GM12878 (cell line): ENCODE results near the gene PCLO. TPM values are rescaled to one million over a fixed set of nuclear protein-coding genes. Genes with fewer than 3 reads are reported as not detected.

Experiments
- ATAC-seq: fragments of 200-7000 bp; cut with Tn5 transposase; 3 replicates; pipeline ENCODE4 v1.9.1; 2020; ENCODE audit warnings: mild to moderate bottlenecking, moderate library complexity
- BruUV-seq: library from RNA; stranded (reverse); fragments of 400-500 nt; replicated peaks from 2 replicates; lab custom pipeline; 2021; lab: Mats Ljungman, UMichigan
- CTCF ChIA-PET: fragments of 300-600 bp; sonication (Branson Sonifier 250); formaldehyde crosslinking; extraction: SDS; loops from one replicate; lab custom pipeline; 2021; ENCODE audit warnings: inconsistent platforms; lab: Yijun Ruan, JAX
- POLR2A ChIA-PET: fragments of 350-600 bp; formaldehyde crosslinking; extraction: SDS; loops from one replicate; lab custom pipeline; 2021; ENCODE audit warnings: inconsistent platforms; lab: Charles Lee
- RAD21 ChIA-PET: fragments of 300-600 bp; sonication (Branson Sonifier 250); formaldehyde crosslinking; loops from one replicate; lab custom pipeline; 2023; ENCODE audit warnings: antibody characterized with exemption; ENCODE audit not compliant: unreplicated experiment; lab: Charles Lee
- SMC1A ChIA-PET: fragments of 300-600 bp; sonication (Branson Sonifier 250); formaldehyde crosslinking; loops from one replicate; lab custom pipeline; 2023; ENCODE audit not compliant: unreplicated experiment, uncharacterized antibody; lab: Charles Lee
- DNase-seq: peaks from one replicate; pipeline ENCODE4 v3.0.0-alpha.2; 2011; ENCODE audit warnings: low read depth, low spot score
- FAIRE-seq: peaks from 3 replicates; lab custom pipeline; 2011; peaks lifted over from hg19 to GRCh38; lab: Jason Lieb, UNC
- H2AFZ ChIP-seq: 2 replicates; pipeline ENCODE4 v1.6.0; 2011; ENCODE audit warnings: low read depth, low read length, control low read depth; ENCODE audit not compliant: control insufficient read depth
- H3K27ac ChIP-seq: 2 replicates; pipeline ENCODE4 v1.5.1; 2011; ENCODE audit warnings: control low read depth; ENCODE audit not compliant: control insufficient read depth, insufficient read depth
- H3K27me3 ChIP-seq, 2 experiments: replicated peaks in 1 of 2; 2 replicates each; pipeline versions ENCODE4 v1.6.0 to v1.6.1; 2011; ENCODE audit warnings: low read length in 1 of 2; ENCODE audit not compliant: control insufficient read depth in 2 of 2, insufficient read depth in 2 of 2
- H3K36me3 ChIP-seq, 2 experiments: 2 replicates each; pipeline ENCODE4 v1.5.1; 2011; ENCODE audit warnings: low read length in 1 of 2; ENCODE audit not compliant: control insufficient read depth in 2 of 2, insufficient read depth in 2 of 2
- H3K4me1 ChIP-seq: 2 replicates; pipeline ENCODE4 v1.6.1; 2011; ENCODE audit warnings: mild to moderate bottlenecking, low read length, moderate library complexity, mixed read lengths; ENCODE audit not compliant: control insufficient read depth, insufficient read depth
- H3K4me2 ChIP-seq: 2 replicates; pipeline ENCODE4 v1.6.0; 2011; ENCODE audit warnings: control low read depth; ENCODE audit not compliant: control insufficient read depth, insufficient read depth
- H3K4me3 ChIP-seq: fragments of 200-600 bp; sonication (generic); 2 replicates; pipeline ENCODE4 v1.5.1; 2016
- H3K79me2 ChIP-seq: 2 replicates; pipeline ENCODE4 v1.6.0; 2011; ENCODE audit warnings: low read length; ENCODE audit not compliant: control insufficient read depth, insufficient read depth
- H3K9ac ChIP-seq: 2 replicates; pipeline ENCODE4 v1.8.0; 2011; ENCODE audit warnings: low read length, control low read depth, mixed read lengths; ENCODE audit not compliant: control insufficient read depth, insufficient read depth
- H3K9me3 ChIP-seq: replicated peaks from 3 replicates; pipeline ENCODE4 v1.5.1; 2011; ENCODE audit warnings: mild to moderate bottlenecking, low read length; ENCODE audit not compliant: control insufficient read depth, insufficient read depth
- H4K20me1 ChIP-seq: 2 replicates; pipeline ENCODE4 v1.6.0; 2011; ENCODE audit not compliant: control insufficient read depth, insufficient read depth
- BCLAF1 ChIP-seq: fragments of 450-650 bp; IDR thresholded peaks from 2 replicates; pipeline ENCODE4 v1.6.1; 2017; ENCODE audit warnings: antibody characterized with exemption, mild to moderate bottlenecking, moderate library complexity
- CHD4 ChIP-seq: fragments of 200-600 bp; sonication (generic); IDR thresholded peaks from 2 replicates; pipeline ENCODE4 v1.6.1; 2016; ENCODE audit warnings: mild to moderate bottlenecking
- GABPA ChIP-seq: IDR thresholded peaks from 2 replicates; pipeline ENCODE4 v1.6.1; 2014; ENCODE audit warnings: antibody characterized with exemption, low read depth, mild to moderate bottlenecking, inconsistent platforms
- HCFC1 ChIP-seq: fragments of 150-350 bp; IDR thresholded peaks from 2 replicates; pipeline ENCODE4 v1.6.1; 2014; ENCODE audit warnings: low read length
- PRDM15 ChIP-seq: fragments of 450-650 bp; formaldehyde crosslinking; IDR thresholded peaks from 2 replicates; pipeline ENCODE4 v1.4.0; 2020; ENCODE audit warnings: mild to moderate bottlenecking, moderate library complexity
- RUNX3 ChIP-seq: IDR thresholded peaks from 2 replicates; pipeline ENCODE4 v1.6.1; 2012; ENCODE audit warnings: low read length, inconsistent platforms
- SRF ChIP-seq, 2 experiments: IDR thresholded peaks; 2 replicates each; pipeline ENCODE4 v1.6.1; 2011; ENCODE audit warnings: low read depth in 2 of 2, low read length in 2 of 2, mild to moderate bottlenecking in 1 of 2, moderate library complexity in 1 of 2
- ZNF217 ChIP-seq: fragments of 450-650 bp; IDR thresholded peaks from 2 replicates; pipeline ENCODE4 v1.6.1; 2017; ENCODE audit warnings: antibody characterized with exemption, mild to moderate bottlenecking
- ZSCAN29 ChIP-seq: fragments of 450-650 bp; IDR thresholded peaks from 2 replicates; pipeline ENCODE4 v1.6.1; 2017; ENCODE audit warnings: mild to moderate bottlenecking, moderate library complexity
- ZZZ3 ChIP-seq: IDR thresholded peaks from 2 replicates; pipeline ENCODE4 v1.6.1; 2011; ENCODE audit warnings: low read depth; ENCODE audit not compliant: control insufficient read depth, insufficient read length
- WGBS: methylation state at CpG from one replicate; pipeline ENCODE4 v1.1.6; 2016; ENCODE audit warnings: low lambda C conversion rate; ENCODE audit not compliant: insufficient replicate concordance, insufficient coverage; ENCODE audit errors: missing lambda C conversion rate; 5-methylcytosine and 5-hydroxymethylcytosine counted together
- in situ Hi-C: fragments of 300-500 bp; cut with MboI; formaldehyde crosslinking; loops from 9 replicates; pipeline ENCODE4 v1.14.3; 2018; ENCODE audit warnings: mixed read lengths
- intact Hi-C: fragments of 100-400 bp; cut with micrococcal nuclease; formaldehyde crosslinking; loops from one replicate; pipeline ENCODE4 v1.14.2; 2022; ENCODE audit not compliant: unreplicated experiment
- polyA plus RNA-seq, 11 experiments: library from polyadenylated mRNA; depleted of rRNA in 4 of 11; unstranded in 6 of 11; stranded (reverse) in 5 of 11; fragments of >200 nt; fragmentation: Nextera tagmentation in 4 of 11; fragmentation: Illumina TruSeq in 1 of 11; extraction: Ambion mirVana in 4 of 11; extraction: Trizol in 1 of 11; gene quantifications; 1 replicate in 1 of 11; 2 replicates in 10 of 11; pipeline versions ENCODE4 v1.2.1 to v1.2.3, GENCODE V29; 2011 to 2016; ENCODE audit warnings: inconsistent platforms in 2 of 11, missing spikeins in 2 of 11, low read depth in 1 of 11
- total RNA-seq, 4 experiments: library from RNA; depleted of rRNA in 3 of 4; stranded (reverse); fragments of >200 nt in 3 of 4; fragmentation: Illumina TruSeq in 1 of 4; extraction: Trizol in 1 of 4; gene quantifications; 2 replicates each; pipeline versions ENCODE4 v1.2.1 to v1.2.3, GENCODE V29; 2013 to 2021

Gene PCLO
- total and polyA plus RNA-seq, 10 of the 15 experiments (the other 5 are each of a cell fraction or from before 2014, with no cell fraction given) = 0.01 to 0.08 (median 0.03) TPM; not detected in 6

- ChIA-PET RAD21 (no interaction called here), SMC1A (no interaction called here), POLR2A (no interaction called here), CTCF (no interaction called here)
- BruUV-seq = no TSS peak
- no peak for ATAC-seq
- no peak overlapping the region for H2AFZ ChIP-seq
- H3K27me3 ChIP-seq = no peaks in the 10 kb centered on the region
- no peak overlapping the region for H3K27ac ChIP-seq
- no peak overlapping the region for H3K4me2 ChIP-seq
- intact Hi-C loops = no loop called here
- no peaks in the 10 kb centered on the region for H3K9me3 ChIP-seq
- H3K36me3 ChIP-seq = no peaks in the 10 kb centered on the region
- in situ Hi-C loops = no loop called here
- DNase-seq = no peak
- no peak for FAIRE-seq
- H3K79me2 ChIP-seq = no peaks in the 10 kb centered on the region
- H3K4me3 ChIP-seq = no peak overlapping the region
- no peak for TF ChIP-seq ZZZ3
- TF ChIP-seq CHD4 = no peak
- no peak overlapping the region for H3K9ac ChIP-seq
- 60% methylated on average over 2 of the region's 2 CpGs for whole genome bisulfite sequencing
- no peaks in the 10 kb centered on the region for H3K4me1 ChIP-seq
- no peaks in the 10 kb centered on the region for H4K20me1 ChIP-seq
Observed at GRCh38 chr7:82975811-82976468, 186.7 kb downstream of the PCLO start.

GRCh38 chr7:82972135-82972534 is 190.5 kb downstream of the PCLO start:
- no peaks in the 10 kb centered on the region for H3K4me1 ChIP-seq
- in situ Hi-C loops (no loop called here), intact Hi-C loops (no loop called here)
- no peak for ATAC-seq
- 5% methylated on average over 1 of the region's 1 CpG for WGBS
- BruUV-seq = no TSS peak
- H3K27ac ChIP-seq = no peak overlapping the region
- H3K4me2 ChIP-seq = no peak overlapping the region
- CTCF ChIA-PET = no interaction called here
- no peaks in the 10 kb centered on the region for H4K20me1 ChIP-seq
- H2AFZ ChIP-seq = no peak overlapping the region
- H3K36me3 ChIP-seq = no peaks in the 10 kb centered on the region
- no peak for FAIRE-seq
- POLR2A ChIA-PET = no interaction called here
- H3K9ac ChIP-seq = no peak overlapping the region
- no peak for DNase-seq
- RAD21 ChIA-PET = interaction anchor here (0.6 kb wide), 1 partner anchor 37 kb away, joined by 3 read pairs; no protein-coding TSS in a partner anchor
- no peak overlapping the region for H3K4me3 ChIP-seq
- no peaks in the 10 kb centered on the region for H3K9me3 ChIP-seq
- H3K27me3 ChIP-seq = no peaks in the 10 kb centered on the region
- H3K79me2 ChIP-seq = no peaks in the 10 kb centered on the region
- SMC1A ChIA-PET = no interaction called here
- TF ChIP-seq BCLAF1 = no peak
- TF ChIP-seq GABPA = no peak
- TF ChIP-seq HCFC1 = no peak
- TF ChIP-seq SRF (IDR thresholded peaks at IDR 0.05; ENCODE audit: low read depth in 2 of 2, low read length in 2 of 2) = no peak
- TF ChIP-seq PRDM15 (CRISPR knock-in tag) = no peak
- TF ChIP-seq ZSCAN29 = no peak
- no peak for TF ChIP-seq RUNX3
- TF ChIP-seq ZNF217 = no peak
